H54 (cell line): ENCODE results near the gene CHGA.
A peak's percentile ranks its signal among the peaks of the same experiment; 100 is the strongest.

Experiments used
- DNase-seq: peaks from one replicate; pipeline ENCODE4 v3.0.0; 2011; ENCODE audit warnings: low spot score, mixed read lengths; ENCODE audit not compliant: insufficient read length
- FAIRE-seq: peaks from 3 replicates; lab custom pipeline; 2011; peaks lifted over from hg19 to GRCh38; lab: Jason Lieb, UNC
- POLR2A ChIP-seq: IDR thresholded peaks from 2 replicates; pipeline ENCODE4 v1.6.1; 2011; ENCODE audit warnings: low read depth, mild to moderate bottlenecking, low read length

Gene CHGA

GRCh38 chr14:92973261-92973797 lies 50.4 kb downstream of the CHGA start:
- peak; percentile 50 for DNase-seq
- TF ChIP-seq POLR2A: no peak

GRCh38 chr14:92973798-92974372 lies 50.9 kb downstream of the CHGA start:
- no peak for TF ChIP-seq POLR2A
- FAIRE-seq (no peak), DNase-seq (no peak)

More at GRCh38 chr14:92973261-92973797, 50.4 kb downstream of the CHGA start:
- no peak for FAIRE-seq

GRCh38 chr14:92974541-92975345 lies 51.8 kb downstream of the CHGA start:
- DNase-seq (no peak), FAIRE-seq (no peak)
- no peak for TF ChIP-seq POLR2A

GRCh38 chr14:92976268-92976667 lies 53.3 kb downstream of the CHGA start:
- DNase-seq (no peak), FAIRE-seq (no peak)
- no peak for TF ChIP-seq POLR2A

- FAIRE-seq (no peak), DNase-seq (no peak)
- no peak for TF ChIP-seq POLR2A
Measured at GRCh38 chr14:92978229-92979021, 55.5 kb downstream of the CHGA start.

GRCh38 chr14:92980866-92981265 lies 57.9 kb downstream of the CHGA start:
- FAIRE-seq (no peak), DNase-seq (no peak)
- TF ChIP-seq POLR2A: no peak

- TF ChIP-seq POLR2A: no peak
- DNase-seq (no peak), FAIRE-seq (no peak)
Measured at GRCh38 chr14:92981726-92982125, 58.8 kb downstream of the CHGA start.

GRCh38 chr14:92982956-92983355 lies 60.0 kb downstream of the CHGA start:
- DNase-seq (no peak), FAIRE-seq (no peak)
- no peak for TF ChIP-seq POLR2A

- no peak for FAIRE-seq
- TF ChIP-seq POLR2A: no peak
Measured at GRCh38 chr14:92984082-92984788, 61.3 kb downstream of the CHGA start.

More at GRCh38 chr14:92984082-92984788, 61.3 kb downstream of the CHGA start:
- no peak for DNase-seq
